ENCODE measurements around the gene CHD2.
A peak's percentile ranks its signal among the peaks of the same experiment; 100 is the strongest.
"Not testable (repeated sequence)": the region's sequence is repeated elsewhere in the genome, so short reads cannot be mapped to it uniquely, and the experiment has no call there.

The CHD2 gene

DNA sequence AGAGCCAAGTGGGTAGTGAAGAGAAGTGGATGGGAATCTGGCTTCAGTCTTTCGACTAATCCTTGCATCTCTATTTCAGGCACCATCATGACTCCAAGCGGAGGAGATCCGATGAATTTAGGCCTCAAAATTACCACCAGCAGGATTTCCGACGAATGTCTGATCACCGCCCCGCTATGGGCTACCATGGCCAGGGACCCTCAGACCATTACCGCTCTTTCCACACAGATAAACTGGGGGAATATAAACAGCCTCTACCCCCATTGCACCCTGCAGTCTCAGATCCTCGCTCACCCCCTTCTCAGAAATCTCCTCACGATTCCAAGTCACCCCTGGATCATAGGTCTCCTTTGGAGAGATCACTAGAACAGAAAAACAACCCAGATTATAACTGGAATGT, 124.2 kb downstream of the CHD2 start:
- DNase-seq: no peak

DNA sequence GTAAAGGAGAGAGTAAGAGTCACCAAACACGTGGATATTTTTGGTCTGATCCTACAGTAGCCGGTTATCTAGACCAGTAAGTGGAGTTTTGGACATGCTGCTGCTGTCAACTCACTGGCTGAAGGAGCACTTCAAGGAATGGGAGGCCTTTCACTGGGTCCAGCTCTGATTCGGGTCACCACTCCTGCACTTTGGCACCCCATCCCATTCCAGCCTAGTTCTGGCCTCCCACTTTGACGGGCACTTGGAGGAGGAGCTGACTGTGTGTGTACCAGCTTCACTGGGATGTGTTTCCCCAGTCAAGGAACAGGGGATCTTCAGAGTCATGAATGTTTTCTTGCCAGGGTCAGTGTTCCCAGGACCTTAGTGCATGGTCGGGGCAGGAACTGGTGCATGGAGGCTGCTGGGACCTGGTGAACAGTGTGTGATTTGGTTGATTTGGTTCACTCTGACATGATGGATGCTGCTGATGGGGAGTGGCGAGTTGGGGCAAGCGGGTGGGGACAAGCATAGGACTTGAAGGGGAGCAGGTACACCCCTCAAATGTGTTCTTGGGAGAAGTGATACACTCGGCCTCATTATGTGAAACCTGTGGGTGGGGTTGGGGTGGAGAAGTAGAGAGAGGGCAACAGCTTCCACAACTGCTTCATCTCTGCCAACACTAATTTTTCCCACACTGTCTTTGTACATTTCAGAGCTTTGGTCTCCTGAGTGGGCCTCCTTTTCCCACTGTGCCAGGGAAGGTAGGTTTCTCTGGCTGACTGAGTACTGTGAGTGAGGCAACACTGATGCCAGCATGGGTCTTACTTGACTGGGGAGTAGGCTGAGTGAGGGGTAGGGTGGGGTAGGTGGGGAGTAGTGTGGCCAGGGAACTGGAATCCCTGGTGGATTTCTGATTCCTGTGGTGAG, 124.8 kb downstream of the CHD2 start:
- DNase-seq: no peak

DNA sequence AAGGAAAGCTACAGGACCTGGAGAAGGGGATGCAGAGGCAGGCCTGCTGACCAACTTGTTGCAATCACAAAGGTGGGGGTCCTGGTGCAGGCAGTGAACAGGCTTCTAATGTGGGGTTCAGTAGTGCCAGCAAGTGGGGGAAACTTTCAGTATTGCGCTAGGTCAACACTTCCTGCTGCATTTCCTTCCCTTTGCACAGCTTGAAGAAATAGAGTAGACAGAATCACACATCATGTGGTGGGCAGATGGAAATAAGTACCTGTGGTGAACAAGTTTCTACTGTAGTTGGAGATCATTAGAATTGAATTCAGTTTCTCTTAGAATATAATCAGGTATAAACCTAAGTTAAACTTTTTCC, 125.5 kb downstream of the CHD2 start:
- DNase-seq: no peak

DNA sequence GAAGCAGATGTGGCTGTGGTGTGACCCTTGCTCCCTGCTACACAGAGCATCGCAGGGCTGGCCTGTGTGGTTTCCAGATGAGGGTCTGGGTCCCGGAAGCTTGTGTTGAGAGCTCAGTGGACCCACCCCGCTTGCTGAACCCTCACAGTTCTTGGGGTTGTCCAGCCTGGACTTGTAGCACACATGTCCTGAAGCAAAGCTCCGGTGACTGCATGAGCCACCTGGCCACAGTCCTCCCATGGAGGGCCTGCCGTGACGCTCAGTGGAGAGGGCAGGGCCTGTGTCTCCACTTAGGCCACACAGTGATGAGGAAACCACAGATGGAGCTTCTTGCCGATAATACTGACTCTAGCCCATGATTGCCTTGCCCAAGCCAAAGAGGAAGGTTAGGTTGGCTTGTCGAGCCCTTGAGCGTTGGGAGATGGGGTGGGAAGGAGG, 126.3 kb downstream of the CHD2 start:
- no peak for DNase-seq

DNA sequence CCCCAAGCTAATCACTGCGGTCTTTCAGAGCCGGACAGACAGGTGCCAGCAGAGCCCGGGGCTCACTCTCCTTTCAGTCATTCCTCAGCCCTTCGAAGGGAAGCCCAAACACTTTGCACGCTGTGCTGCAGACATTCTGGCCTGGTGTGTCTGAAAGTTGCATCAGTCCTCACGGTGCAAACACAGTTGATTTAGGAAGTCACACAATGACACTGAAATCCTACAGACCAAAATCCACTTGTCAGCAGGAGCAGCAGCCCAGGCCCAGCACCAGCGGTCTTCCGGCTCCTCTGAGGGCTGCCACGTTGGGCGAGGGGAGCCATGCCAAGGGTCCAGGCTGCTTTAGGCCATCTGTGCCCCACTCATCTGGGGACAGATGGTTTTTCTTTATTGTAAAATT, 127.3 kb downstream of the CHD2 start:
- DNase-seq: no peak

DNA sequence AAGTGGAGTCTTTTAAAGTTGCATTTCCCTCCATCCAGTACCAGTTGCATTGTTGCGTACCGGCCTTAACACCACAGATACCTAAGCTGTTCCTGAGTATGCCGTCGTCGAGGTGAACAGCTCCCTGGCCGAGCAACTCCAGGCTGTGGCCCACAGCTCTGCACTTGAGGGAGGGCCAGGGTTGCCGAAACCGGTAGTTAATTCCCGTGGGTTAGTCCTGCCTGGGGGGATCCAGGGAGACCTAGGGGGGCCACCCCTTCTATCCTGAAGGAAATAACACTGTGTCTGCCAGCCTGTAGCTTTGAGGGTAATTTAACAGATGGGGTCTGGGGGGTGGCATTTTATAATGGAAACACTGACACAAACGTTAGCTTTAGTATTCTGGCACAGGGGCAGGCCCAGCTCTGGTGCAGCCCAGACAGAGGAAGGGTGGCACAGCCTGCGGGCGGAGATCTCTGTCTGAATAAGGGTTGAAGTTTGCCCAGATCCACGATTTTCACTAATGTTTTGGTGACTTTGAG, 128.0 kb downstream of the CHD2 start:
- no peak for DNase-seq

DNA sequence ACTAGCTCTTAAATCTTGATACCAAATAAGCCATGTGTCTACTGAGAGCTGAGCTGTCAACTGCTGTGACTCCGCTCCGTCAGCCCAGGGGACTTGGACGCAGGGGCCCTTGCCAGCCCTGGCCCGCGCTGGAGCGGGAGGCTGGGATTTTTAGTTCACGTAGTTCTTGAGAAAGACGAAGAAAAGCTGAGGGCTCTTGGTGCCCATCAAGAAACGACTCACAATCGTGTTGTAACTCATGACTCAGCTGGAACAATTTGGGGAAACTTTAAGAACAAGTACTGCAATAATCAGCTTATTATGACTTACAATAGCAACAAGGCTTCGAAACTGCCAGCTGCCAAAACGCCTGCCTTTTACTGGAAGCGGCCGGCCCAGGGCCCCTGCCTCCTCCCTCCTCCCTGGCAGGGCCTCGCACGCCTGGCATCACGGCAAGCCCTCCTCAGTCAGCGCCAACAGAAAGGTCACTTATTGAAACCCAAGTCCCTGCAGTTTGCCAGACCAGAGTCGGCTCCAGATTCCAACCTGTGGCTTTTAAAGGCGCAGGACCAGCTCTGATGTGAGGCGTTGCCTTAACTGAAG, 128.6 kb downstream of the CHD2 start:
- no peak for DNase-seq

DNA sequence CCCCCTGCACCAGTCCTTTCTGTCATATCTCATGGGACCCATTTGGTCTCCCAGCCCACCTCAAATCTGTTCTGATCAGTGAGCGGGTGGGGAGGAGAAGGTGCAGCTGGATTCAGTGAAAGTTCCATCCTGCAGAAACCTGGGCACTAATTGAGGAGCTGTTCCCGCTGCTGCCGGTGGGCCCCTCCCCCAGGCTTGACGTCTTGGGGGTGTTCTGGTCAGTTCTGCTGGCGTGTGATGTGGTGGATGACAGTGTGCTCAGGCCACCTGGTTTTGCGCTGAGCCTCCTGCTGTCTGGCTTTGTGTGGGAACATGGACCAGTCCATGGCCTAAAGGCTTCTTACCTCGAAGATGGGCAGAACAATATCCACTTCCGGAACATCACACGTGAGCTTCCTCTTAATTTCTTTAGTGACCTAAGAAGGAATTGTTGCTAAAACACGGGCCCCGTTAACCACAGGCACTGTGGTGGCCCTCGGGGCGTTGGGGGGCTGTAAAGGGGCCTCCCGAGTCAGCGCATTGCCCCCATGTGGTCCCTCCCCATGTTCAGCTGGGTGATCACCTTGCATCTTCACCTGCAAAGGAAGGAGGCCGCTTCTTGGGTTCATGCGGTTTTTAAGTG, 129.2 kb downstream of the CHD2 start:
- DNase-seq: no peak

DNA sequence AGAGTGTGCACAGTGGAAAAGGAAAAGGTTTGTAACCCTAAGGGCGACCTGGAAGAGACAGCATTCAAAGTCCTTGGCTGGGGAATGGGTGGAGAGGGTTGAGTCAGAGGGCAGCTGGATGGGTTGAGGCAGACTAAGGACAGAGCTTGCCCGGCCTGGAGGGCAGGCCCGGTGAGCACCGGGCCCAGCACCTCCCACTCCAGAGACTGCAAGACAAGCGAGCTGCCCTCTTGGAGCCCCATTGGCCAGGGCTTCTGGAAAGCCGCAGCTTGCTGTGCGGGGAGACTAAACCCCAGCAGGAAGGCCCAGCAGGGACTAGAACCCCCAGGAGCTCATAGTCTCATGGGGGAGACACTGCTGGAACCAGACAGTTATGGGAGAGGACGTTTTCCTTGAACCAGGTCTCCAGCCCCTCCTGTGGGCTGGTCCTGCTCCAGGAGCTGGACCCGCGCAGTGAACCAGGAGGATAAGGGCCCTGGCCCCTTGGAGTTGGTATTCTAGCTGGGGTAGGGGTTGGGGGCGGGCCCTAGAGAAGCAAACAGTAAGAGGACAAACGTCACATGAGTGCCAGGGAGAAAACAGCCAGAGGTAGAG, 129.8 kb downstream of the CHD2 start:
- DNase-seq: no peak

DNA sequence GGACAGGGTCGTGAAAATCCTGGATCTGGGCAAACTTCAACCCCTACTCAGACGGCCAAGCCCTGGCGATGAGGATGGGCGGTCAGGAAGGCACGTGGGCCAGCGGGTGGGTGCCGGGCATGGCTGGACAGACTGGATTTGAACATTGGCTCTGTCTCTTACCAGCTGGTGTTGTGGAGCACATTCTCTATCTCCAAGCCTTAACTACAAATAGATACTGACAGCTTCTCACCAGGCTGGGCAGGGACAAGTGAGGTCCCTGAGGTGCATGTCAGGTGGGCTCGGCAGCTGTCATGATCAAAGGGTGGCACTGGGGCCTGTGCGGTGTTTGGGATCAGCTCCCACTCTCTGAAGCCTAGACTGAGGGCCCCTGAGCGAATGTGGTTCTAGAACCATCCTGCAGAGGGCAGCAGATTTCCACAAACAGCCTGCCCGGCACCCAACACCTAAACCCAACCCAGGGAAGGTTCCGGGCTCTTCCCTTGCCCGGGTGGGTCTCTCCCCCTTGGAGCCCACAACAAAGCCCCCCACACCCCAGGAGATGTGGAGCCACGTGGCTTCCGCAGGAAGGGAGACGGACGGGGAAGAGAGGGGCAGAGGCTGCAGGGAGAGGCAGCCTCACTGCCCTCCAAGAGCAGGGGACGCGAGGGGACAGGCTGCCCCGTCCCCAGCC, 130.4 kb downstream of the CHD2 start:
- DNase-seq: peak; percentile 40

DNA sequence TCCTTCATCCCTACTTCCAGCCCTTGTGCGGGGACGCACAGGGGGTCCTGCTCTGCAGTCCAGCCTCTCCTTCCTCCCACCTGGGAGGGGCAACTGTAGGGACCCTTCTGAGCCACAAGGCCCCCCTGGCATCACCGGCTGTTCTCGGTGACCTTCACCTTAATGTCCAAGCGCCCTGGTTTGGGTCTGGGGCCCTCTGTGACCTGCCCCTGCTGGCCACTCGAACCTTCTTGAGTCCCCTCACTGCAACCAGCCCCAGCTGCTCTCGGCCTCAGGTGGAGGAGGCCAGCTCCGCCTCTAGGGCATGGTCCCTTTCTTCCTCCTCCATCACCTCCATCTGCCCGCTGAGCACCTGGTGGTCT, 131.0 kb downstream of the CHD2 start:
- DNase-seq: no peak

DNA sequence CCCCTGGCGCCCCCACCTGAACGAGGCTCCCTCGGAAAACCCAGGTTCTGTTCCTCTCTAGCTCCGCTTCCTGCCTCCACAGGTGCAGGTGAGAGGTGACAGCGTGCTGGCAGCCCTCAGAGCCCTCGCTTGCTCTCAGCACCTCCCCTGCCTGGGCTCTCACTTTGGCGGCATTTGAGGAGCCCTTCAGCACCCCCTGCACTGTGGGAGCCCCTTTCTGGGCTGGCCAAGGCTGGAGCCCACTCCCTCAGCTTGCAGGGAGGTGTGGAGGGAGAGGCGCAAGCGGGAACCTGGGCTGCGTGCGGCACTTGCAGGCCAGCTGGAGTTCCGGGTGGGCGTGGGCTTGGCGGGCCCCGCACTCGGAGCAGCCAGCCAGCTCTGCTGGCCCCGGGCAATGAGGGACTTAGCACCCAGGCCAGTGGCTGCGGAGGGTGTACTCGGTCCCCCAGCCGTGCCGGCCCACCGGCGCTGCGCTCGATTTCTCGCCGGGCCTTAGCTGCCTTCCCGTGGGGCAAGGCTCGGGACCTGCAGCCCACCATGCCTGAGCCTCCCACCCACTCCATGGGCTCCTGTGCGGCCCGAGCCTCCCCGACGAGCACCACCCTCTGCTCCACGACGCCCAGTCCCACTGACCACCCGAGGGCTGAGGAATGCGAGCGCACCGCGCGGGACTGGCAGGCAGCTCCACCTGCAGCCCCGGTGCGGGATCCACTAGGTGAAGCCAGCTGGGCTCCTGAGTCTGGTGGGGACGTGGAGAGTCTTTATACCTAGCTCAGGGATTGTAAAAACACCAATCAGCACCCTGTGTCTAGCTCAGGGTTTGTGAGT, 131.6 kb downstream of the CHD2 start:
- DNase-seq: not testable (repeated sequence)

DNA sequence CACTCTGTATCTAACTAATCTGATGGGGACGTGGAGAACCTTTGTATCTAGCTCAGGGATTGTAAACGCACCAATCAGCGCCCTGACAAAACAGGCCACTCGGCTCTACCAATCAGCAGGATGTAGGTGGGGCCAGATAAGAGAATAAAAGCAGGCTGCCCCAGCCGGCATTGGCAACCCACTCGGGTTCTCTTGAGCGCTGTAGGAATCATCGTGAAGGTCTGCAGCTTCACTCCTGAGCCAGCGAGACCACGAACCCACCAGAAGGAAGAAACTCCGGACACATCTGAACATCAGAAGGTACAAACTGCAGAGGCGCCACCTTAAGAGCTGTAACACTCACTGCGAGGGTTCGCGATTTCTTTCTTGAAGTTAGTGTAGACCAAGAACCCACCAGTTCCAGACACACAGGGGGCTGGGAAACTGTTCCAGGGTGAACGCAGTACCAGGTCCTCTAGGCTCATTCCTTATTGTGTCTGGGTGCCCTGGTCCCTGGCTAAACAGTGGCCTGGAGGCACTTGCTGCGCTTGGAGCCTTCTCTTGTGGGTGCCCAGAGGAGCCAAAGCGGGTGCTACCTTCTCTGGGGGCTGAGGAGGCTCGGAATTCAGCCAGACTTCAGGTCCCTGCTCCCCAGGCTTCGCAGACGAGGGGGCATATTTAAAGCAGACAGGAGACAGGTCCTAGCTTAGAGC, 132.5 kb downstream of the CHD2 start:
- not testable (repeated sequence) for DNase-seq

DNA sequence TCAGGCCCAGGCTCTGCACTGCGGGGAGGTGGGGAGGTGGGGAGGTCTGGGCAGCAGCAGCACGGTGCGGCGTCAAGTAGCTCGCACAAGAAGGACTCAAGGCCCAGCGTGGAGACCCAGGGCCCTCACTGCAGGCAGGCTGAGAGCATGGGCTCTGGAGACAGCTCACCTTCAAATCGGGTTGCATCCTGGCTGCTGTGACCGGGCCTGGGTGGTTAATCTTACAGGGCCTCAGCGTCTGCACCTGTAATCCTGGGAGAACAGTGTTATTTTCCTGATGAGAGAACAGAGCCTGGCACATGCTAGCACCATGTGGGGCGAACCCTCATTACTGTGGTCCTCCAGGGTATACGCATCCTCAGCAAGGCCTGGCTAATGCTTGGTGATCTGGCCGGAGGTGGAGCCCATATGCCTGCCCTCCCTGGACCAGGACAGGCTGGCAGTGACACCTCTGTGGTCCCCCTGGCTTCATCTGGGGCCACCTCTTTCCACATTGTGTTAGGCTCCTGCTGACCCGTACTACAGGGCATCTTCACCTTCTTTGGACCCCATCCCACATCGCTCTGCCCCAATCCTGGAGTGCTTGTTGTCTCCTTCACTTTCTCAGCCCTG, 133.4 kb downstream of the CHD2 start:
- no peak for DNase-seq

DNA sequence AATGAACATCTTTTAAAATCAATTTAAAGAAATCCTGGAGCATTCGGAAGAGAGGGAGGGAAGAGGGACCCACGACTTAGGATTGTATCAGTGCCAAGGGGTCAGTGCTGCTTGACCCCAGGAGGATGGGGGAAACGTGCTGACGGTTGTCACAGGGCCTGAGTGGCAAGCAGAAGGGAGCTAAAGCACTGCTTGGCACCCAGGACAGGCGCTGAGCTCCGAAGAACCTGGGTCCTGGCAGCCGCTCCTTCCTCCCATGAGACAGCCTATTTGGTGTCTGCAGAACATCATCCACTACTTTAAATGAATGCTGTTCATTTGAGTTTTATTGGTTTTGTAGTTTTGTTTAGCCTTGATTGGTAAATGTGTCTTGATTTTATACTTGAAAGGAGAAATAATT, 134.4 kb downstream of the CHD2 start:
- no peak for DNase-seq

DNA sequence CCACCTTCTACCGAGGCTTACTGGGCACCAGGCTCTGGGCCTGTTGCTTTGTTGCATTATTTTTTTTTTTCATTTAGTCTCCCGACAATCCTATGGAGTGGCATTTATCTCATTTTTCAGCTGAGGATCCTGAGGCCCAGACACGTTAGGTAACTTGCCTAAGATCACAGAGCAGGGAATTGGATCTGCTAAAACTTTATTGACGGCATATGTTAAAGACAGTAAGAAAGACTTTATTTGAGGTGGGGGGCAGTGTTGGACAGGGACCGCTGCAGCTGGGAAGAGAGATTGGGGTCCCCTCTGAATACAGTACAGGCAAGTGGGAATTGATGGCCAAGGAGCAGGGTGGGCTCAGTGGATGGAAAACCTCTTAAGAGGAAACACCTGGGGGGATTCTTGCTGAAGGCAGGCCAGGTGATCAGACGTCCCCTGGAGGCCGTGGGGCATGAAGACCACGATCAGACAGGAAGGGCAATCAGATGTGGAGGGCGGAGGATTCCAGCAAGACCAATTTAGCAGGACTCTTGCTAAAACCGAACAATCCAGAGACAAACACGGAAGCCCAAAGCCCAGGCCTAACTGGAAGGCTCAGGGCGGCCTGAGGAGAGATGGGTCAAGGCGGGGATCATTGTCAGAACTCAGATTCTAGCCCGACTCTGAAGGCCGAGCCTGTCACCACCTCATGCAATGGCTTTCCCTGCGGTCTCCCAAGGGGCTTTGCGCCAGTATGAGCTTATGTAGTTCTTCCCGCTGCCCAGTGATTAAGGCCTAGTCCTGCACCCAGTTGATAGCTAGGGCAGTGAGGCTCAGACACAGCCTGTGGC, 135.2 kb downstream of the CHD2 start:
- DNase-seq: no peak

DNA sequence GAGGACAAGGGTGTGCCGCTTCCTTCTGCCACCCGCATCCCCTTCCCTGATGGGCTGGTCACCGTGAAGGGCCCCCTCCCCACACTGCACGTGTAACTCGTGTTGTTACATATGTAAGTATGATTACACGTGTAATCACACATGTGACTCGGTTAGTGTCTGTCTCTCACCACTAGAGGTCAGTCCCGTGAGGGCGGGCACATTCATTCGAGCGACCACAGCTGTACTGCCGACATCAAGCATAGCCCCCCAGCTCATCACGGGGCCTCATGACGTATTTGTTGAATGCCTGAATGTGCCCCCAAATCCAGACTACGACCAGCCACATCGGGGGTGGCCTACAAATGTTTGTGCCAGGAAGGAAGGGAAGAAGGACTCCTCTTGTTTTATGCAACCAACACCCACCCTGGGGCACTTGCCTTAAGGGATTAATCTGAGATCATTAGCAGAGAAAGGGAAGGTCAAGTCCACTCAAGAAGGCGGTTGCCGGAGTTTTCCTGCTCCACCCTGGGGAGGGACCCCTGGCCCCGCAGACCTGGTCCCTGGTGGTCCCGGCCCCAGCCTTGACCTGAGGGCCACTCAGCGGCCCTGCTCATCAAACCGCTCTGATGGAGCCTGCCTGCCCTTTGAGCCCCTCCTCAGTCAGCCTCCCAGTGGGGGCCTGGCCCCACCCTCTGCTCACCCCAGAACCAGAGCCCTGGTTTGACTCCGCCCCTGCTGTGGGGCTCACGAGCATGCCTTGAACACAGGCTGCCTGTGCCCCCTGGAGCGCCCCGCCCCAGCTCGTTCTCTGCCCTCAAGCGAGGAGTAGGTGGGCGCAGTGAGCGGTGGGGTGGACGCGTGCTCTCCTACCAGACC, 136.1 kb downstream of the CHD2 start:
- no peak for DNase-seq

DNA sequence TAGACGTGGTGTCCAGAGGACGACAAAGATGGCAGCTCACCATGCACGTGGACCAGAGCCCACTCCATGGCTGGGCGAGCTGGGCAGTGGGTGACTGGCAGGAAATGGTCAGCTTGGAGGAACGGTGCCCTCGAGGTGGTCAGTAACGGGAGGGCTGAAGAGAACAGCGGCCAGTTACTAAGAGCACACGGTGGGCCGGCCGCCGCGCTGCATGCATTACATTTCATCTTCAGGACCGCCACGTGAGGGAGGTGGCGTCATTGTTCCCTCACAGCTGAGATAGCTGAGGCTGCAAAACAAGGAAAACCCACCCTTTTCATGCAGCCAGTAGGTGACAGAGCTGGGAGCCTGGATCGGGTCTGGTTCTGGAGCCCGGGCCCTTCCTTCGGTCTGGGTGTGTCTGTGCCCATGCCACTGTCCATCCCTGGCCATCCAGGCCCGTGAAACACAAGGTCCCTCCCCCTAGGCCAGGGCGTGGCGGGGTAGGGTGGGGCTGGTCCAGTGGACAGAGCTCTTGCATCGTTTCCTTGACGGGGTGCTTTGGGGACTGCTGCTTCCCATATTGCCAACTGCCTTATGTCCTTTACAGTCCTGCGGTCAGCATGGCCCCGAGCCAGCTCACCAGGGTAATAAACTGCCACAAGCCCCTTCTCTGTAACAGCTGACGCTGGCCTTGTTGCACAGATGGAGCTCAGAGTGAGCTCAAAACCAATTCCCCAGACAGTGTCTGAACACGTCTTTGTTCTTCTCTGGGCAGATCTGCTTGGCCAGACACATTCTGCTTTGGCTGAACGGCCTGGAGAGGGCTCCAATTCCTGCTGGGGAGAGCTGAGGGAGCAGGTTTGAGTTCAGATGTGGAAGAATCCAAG, 137.1 kb downstream of the CHD2 start:
- no peak for DNase-seq

Measured in NCI-H187 treated with DMSO at 0.1 percent for 48 hours (cell line).